GM12878 (cell line): Measurements from ENCODE around the gene ARFIP1. TPM values are rescaled to one million over a fixed set of nuclear protein-coding genes. Genes with fewer than 3 reads are reported as not detected.

Source experiments
- ATAC-seq: fragments of 200-7000 bp; cut with Tn5 transposase; 3 replicates; pipeline ENCODE4 v1.9.1; 2020; ENCODE audit warnings: mild to moderate bottlenecking, moderate library complexity
- BruUV-seq: library from RNA; stranded (reverse); fragments of 400-500 nt; replicated peaks from 2 replicates; lab custom pipeline; 2021; lab: Mats Ljungman, UMichigan
- CTCF ChIA-PET: fragments of 300-600 bp; sonication (Branson Sonifier 250); formaldehyde crosslinking; extraction: SDS; loops from one replicate; lab custom pipeline; 2021; ENCODE audit warnings: inconsistent platforms; lab: Yijun Ruan, JAX
- POLR2A ChIA-PET: fragments of 350-600 bp; formaldehyde crosslinking; extraction: SDS; loops from one replicate; lab custom pipeline; 2021; ENCODE audit warnings: inconsistent platforms; lab: Charles Lee
- RAD21 ChIA-PET: fragments of 300-600 bp; sonication (Branson Sonifier 250); formaldehyde crosslinking; loops from one replicate; lab custom pipeline; 2023; ENCODE audit warnings: antibody characterized with exemption; ENCODE audit not compliant: unreplicated experiment; lab: Charles Lee
- SMC1A ChIA-PET: fragments of 300-600 bp; sonication (Branson Sonifier 250); formaldehyde crosslinking; loops from one replicate; lab custom pipeline; 2023; ENCODE audit not compliant: unreplicated experiment, uncharacterized antibody; lab: Charles Lee
- DNase-seq: peaks from one replicate; pipeline ENCODE4 v3.0.0-alpha.2; 2011; ENCODE audit warnings: low read depth, low spot score
- FAIRE-seq: peaks from 3 replicates; lab custom pipeline; 2011; peaks lifted over from hg19 to GRCh38; lab: Jason Lieb, UNC
- H2AFZ ChIP-seq: 2 replicates; pipeline ENCODE4 v1.6.0; 2011; ENCODE audit warnings: low read depth, low read length, control low read depth; ENCODE audit not compliant: control insufficient read depth
- H3K27ac ChIP-seq: 2 replicates; pipeline ENCODE4 v1.5.1; 2011; ENCODE audit warnings: control low read depth; ENCODE audit not compliant: control insufficient read depth, insufficient read depth
- H3K27me3 ChIP-seq, 2 experiments: replicated peaks in 1 of 2; 2 replicates each; pipeline versions ENCODE4 v1.6.0 to v1.6.1; 2011; ENCODE audit warnings: low read length in 1 of 2; ENCODE audit not compliant: control insufficient read depth in 2 of 2, insufficient read depth in 2 of 2
- H3K36me3 ChIP-seq, 2 experiments: 2 replicates each; pipeline ENCODE4 v1.5.1; 2011; ENCODE audit warnings: low read length in 1 of 2; ENCODE audit not compliant: control insufficient read depth in 2 of 2, insufficient read depth in 2 of 2
- H3K4me1 ChIP-seq: 2 replicates; pipeline ENCODE4 v1.6.1; 2011; ENCODE audit warnings: mild to moderate bottlenecking, low read length, moderate library complexity, mixed read lengths; ENCODE audit not compliant: control insufficient read depth, insufficient read depth
- H3K4me2 ChIP-seq: 2 replicates; pipeline ENCODE4 v1.6.0; 2011; ENCODE audit warnings: control low read depth; ENCODE audit not compliant: control insufficient read depth, insufficient read depth
- H3K4me3 ChIP-seq: fragments of 200-600 bp; sonication (generic); 2 replicates; pipeline ENCODE4 v1.5.1; 2016
- H3K79me2 ChIP-seq: 2 replicates; pipeline ENCODE4 v1.6.0; 2011; ENCODE audit warnings: low read length; ENCODE audit not compliant: control insufficient read depth, insufficient read depth
- H3K9ac ChIP-seq: 2 replicates; pipeline ENCODE4 v1.8.0; 2011; ENCODE audit warnings: low read length, control low read depth, mixed read lengths; ENCODE audit not compliant: control insufficient read depth, insufficient read depth
- H3K9me3 ChIP-seq: replicated peaks from 3 replicates; pipeline ENCODE4 v1.5.1; 2011; ENCODE audit warnings: mild to moderate bottlenecking, low read length; ENCODE audit not compliant: control insufficient read depth, insufficient read depth
- H4K20me1 ChIP-seq: 2 replicates; pipeline ENCODE4 v1.6.0; 2011; ENCODE audit not compliant: control insufficient read depth, insufficient read depth
- CUX1 ChIP-seq: IDR thresholded peaks from 2 replicates; pipeline ENCODE4 v1.6.1; 2012; ENCODE audit warnings: improper control_type of control experiment, low read depth, low read length; ENCODE audit not compliant: insufficient replicate concordance
- RBBP5 ChIP-seq: fragments of 200-600 bp; sonication (generic); conservative IDR thresholded peaks from 2 replicates; pipeline ENCODE4 v1.6.1; 2016
- SMAD1 ChIP-seq: fragments of 450-650 bp; IDR thresholded peaks from 2 replicates; pipeline ENCODE4 v1.6.1; 2018; ENCODE audit warnings: mild to moderate bottlenecking, low read depth; ENCODE audit not compliant: partially characterized antibody
- ZBTB33 ChIP-seq: fragments of 450-650 bp; IDR thresholded peaks from 2 replicates; pipeline ENCODE4 v1.6.1; 2017; ENCODE audit warnings: mild to moderate bottlenecking
- ZNF384 ChIP-seq: IDR thresholded peaks from 2 replicates; pipeline ENCODE4 v1.6.1; 2012; ENCODE audit warnings: low read depth, mild to moderate bottlenecking, low read length, improper control_type of control experiment, borderline replicate concordance
- WGBS: methylation state at CpG from one replicate; pipeline ENCODE4 v1.1.6; 2016; ENCODE audit warnings: low lambda C conversion rate; ENCODE audit not compliant: insufficient replicate concordance, insufficient coverage; ENCODE audit errors: missing lambda C conversion rate; 5-methylcytosine and 5-hydroxymethylcytosine counted together
- in situ Hi-C: fragments of 300-500 bp; cut with MboI; formaldehyde crosslinking; loops from 9 replicates; pipeline ENCODE4 v1.14.3; 2018; ENCODE audit warnings: mixed read lengths
- intact Hi-C: fragments of 100-400 bp; cut with micrococcal nuclease; formaldehyde crosslinking; loops from one replicate; pipeline ENCODE4 v1.14.2; 2022; ENCODE audit not compliant: unreplicated experiment
- polyA plus RNA-seq, 11 experiments: library from polyadenylated mRNA; depleted of rRNA in 4 of 11; unstranded in 6 of 11; stranded (reverse) in 5 of 11; fragments of >200 nt; fragmentation: Nextera tagmentation in 4 of 11; fragmentation: Illumina TruSeq in 1 of 11; extraction: Ambion mirVana in 4 of 11; extraction: Trizol in 1 of 11; gene quantifications; 1 replicate in 1 of 11; 2 replicates in 10 of 11; pipeline versions ENCODE4 v1.2.1 to v1.2.3, GENCODE V29; 2011 to 2016; ENCODE audit warnings: inconsistent platforms in 2 of 11, missing spikeins in 2 of 11, low read depth in 1 of 11
- total RNA-seq, 4 experiments: library from RNA; depleted of rRNA in 3 of 4; stranded (reverse); fragments of >200 nt in 3 of 4; fragmentation: Illumina TruSeq in 1 of 4; extraction: Trizol in 1 of 4; gene quantifications; 2 replicates each; pipeline versions ENCODE4 v1.2.1 to v1.2.3, GENCODE V29; 2013 to 2021
- TF ChIP-seq, protein P1 (sequence below): fragments of 450-650 bp; formaldehyde crosslinking; IDR thresholded peaks from 2 replicates; pipeline ENCODE4 v1.4.0; 2022; ENCODE audit warnings: mild to moderate bottlenecking, moderate library complexity
- TF ChIP-seq, protein P2 (sequence below): fragments of 450-650 bp; IDR thresholded peaks from 2 replicates; pipeline ENCODE4 v1.6.1; 2017; ENCODE audit warnings: antibody characterized with exemption, mild to moderate bottlenecking, moderate library complexity

Gene ARFIP1
- total and polyA plus RNA-seq, 10 of the 15 experiments (the other 5 are each of a cell fraction or from before 2014, with no cell fraction given) = 9.5 to 21.7 (median 15.4) TPM

GRCh38 chr4:152953514-152953913 is 173.8 kb downstream of the ARFIP1 start:
- H3K4me2 ChIP-seq = no peak overlapping the region
- ChIA-PET CTCF (no interaction called here), RAD21 (no interaction called here), SMC1A (no interaction called here), POLR2A (no interaction called here)
- intact Hi-C loops (no loop called here), in situ Hi-C loops (no loop called here)
- ATAC-seq (no peak), FAIRE-seq (no peak), DNase-seq (no peak)
- no peaks in the 10 kb centered on the region for H3K36me3 ChIP-seq
- no peaks in the 10 kb centered on the region for H3K4me1 ChIP-seq
- H3K9ac ChIP-seq = no peak overlapping the region
- BruUV-seq = no TSS peak
- H3K27me3 ChIP-seq = no peaks in the 10 kb centered on the region; a peak in 1 of 4 replicates
- H4K20me1 ChIP-seq = no peaks in the 10 kb centered on the region
- no peak overlapping the region for H2AFZ ChIP-seq
- no peak overlapping the region for H3K27ac ChIP-seq
- H3K9me3 ChIP-seq = no peaks in the 10 kb centered on the region
- no peaks in the 10 kb centered on the region for H3K79me2 ChIP-seq
- H3K4me3 ChIP-seq = no peak overlapping the region
- 52% methylated on average over 3 of the region's 3 CpGs for WGBS
- no peak for TF ChIP-seq CUX1
- TF ChIP-seq, protein P1, sequence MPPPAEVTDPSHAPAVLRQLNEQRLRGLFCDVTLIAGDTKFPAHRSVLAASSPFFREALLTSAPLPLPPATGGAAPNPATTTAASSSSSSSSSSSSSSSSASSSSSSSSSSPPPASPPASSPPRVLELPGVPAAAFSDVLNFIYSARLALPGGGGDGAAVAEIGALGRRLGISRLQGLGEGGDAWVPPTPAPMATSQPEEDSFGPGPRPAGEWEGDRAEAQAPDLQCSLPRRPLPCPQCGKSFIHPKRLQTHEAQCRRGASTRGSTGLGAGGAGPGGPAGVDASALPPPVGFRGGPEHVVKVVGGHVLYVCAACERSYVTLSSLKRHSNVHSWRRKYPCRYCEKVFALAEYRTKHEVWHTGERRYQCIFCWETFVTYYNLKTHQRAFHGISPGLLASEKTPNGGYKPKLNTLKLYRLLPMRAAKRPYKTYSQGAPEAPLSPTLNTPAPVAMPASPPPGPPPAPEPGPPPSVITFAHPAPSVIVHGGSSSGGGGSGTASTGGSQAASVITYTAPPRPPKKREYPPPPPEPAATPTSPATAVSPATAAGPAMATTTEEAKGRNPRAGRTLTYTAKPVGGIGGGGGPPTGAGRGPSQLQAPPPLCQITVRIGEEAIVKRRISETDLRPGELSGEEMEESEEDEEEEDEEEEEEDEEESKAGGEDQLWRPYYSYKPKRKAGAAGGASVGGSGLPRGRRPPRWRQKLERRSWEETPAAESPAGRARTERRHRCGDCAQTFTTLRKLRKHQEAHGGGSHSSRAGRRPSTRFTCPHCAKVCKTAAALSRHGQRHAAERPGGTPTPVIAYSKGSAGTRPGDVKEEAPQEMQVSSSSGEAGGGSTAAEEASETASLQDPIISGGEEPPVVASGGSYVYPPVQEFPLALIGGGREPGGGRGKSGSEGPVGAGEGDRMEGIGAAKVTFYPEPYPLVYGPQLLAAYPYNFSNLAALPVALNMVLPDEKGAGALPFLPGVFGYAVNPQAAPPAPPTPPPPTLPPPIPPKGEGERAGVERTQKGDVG (CRISPR knock-in tag) = no peak
- no peak for TF ChIP-seq SMAD1
- no peak for TF ChIP-seq ZBTB33
- no peak for TF ChIP-seq ZNF384
- no peak for TF ChIP-seq RBBP5
- TF ChIP-seq, protein P2, sequence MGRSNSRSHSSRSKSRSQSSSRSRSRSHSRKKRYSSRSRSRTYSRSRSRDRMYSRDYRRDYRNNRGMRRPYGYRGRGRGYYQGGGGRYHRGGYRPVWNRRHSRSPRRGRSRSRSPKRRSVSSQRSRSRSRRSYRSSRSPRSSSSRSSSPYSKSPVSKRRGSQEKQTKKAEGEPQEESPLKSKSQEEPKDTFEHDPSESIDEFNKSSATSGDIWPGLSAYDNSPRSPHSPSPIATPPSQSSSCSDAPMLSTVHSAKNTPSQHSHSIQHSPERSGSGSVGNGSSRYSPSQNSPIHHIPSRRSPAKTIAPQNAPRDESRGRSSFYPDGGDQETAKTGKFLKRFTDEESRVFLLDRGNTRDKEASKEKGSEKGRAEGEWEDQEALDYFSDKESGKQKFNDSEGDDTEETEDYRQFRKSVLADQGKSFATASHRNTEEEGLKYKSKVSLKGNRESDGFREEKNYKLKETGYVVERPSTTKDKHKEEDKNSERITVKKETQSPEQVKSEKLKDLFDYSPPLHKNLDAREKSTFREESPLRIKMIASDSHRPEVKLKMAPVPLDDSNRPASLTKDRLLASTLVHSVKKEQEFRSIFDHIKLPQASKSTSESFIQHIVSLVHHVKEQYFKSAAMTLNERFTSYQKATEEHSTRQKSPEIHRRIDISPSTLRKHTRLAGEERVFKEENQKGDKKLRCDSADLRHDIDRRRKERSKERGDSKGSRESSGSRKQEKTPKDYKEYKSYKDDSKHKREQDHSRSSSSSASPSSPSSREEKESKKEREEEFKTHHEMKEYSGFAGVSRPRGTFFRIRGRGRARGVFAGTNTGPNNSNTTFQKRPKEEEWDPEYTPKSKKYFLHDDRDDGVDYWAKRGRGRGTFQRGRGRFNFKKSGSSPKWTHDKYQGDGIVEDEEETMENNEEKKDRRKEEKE = no peak
